ENCODE measurements around the gene RAB8B. TPM values are rescaled to one million over a fixed set of nuclear protein-coding genes. Genes with fewer than 3 reads are reported as not detected.
A peak's percentile ranks its signal among the peaks of the same experiment; 100 is the strongest.

Gene RAB8B
- total and polyA plus RNA-seq, 9 of the 15 experiments (the other 6 are each of a cell fraction or from before 2014, with no cell fraction given): 7.8 to 32.1 (median 24.2) TPM

GRCh38 chr15:63212050-63213004 lies 22.9 kb downstream of the RAB8B start (continued):
- TF ChIP-seq FOXA3 (CRISPR knock-in tag; conservative IDR thresholded peaks at IDR 0.05 in 1 of 2, IDR thresholded peaks at IDR 0.05 in 1 of 2) (0 out of 4 replicates have a peak, but pooled peaks of 1 of the 2 experiments have one; percentile 27), JUNB (CRISPR knock-in tag; conservative IDR thresholded peaks at IDR 0.05) (no peak), ZNF561 (CRISPR knock-in tag; conservative IDR thresholded peaks at IDR 0.05) (no peak), MXD1 (CRISPR knock-in tag; IDR thresholded peaks at IDR 0.05; ENCODE audit: borderline replicate concordance, poor library complexity, severe bottlenecking) (no peak), RFX5 (IDR thresholded peaks at IDR 0.05; ENCODE audit: low read depth, low read length) (no peak), NCOA2 (IDR thresholded peaks at IDR 0.05; ENCODE audit: partially characterized antibody in 2 of 2) (no peak), FOXA1 (IDR thresholded peaks at IDR 0.05; ENCODE audit: borderline replicate concordance) (no peak), BRD9 (IDR thresholded peaks at IDR 0.05; ENCODE audit: low read depth, partially characterized antibody) (peak; percentile 33), ELF2 (CRISPR knock-in tag; IDR thresholded peaks at IDR 0.05) (no peak), SIN3B (IDR thresholded peaks at IDR 0.05; ENCODE audit: low read depth) (no peak), E2F6 (IDR thresholded peaks at IDR 0.05; ENCODE audit: borderline replicate concordance in 1 of 2, extremely low read depth in 1 of 2, insufficient read depth in 1 of 2, insufficient read length in 1 of 2, low read depth in 1 of 2, low read length in 1 of 2, poor library complexity in 1 of 2, severe bottlenecking in 1 of 2) (no peak), BMI1 (IDR thresholded peaks at IDR 0.05; ENCODE audit: low read length) (no peak), ARID2 (IDR thresholded peaks at IDR 0.05) (no peak), KLF16 (IDR thresholded peaks at IDR 0.05) (no peak)
- TF ChIP-seq, protein P1, sequence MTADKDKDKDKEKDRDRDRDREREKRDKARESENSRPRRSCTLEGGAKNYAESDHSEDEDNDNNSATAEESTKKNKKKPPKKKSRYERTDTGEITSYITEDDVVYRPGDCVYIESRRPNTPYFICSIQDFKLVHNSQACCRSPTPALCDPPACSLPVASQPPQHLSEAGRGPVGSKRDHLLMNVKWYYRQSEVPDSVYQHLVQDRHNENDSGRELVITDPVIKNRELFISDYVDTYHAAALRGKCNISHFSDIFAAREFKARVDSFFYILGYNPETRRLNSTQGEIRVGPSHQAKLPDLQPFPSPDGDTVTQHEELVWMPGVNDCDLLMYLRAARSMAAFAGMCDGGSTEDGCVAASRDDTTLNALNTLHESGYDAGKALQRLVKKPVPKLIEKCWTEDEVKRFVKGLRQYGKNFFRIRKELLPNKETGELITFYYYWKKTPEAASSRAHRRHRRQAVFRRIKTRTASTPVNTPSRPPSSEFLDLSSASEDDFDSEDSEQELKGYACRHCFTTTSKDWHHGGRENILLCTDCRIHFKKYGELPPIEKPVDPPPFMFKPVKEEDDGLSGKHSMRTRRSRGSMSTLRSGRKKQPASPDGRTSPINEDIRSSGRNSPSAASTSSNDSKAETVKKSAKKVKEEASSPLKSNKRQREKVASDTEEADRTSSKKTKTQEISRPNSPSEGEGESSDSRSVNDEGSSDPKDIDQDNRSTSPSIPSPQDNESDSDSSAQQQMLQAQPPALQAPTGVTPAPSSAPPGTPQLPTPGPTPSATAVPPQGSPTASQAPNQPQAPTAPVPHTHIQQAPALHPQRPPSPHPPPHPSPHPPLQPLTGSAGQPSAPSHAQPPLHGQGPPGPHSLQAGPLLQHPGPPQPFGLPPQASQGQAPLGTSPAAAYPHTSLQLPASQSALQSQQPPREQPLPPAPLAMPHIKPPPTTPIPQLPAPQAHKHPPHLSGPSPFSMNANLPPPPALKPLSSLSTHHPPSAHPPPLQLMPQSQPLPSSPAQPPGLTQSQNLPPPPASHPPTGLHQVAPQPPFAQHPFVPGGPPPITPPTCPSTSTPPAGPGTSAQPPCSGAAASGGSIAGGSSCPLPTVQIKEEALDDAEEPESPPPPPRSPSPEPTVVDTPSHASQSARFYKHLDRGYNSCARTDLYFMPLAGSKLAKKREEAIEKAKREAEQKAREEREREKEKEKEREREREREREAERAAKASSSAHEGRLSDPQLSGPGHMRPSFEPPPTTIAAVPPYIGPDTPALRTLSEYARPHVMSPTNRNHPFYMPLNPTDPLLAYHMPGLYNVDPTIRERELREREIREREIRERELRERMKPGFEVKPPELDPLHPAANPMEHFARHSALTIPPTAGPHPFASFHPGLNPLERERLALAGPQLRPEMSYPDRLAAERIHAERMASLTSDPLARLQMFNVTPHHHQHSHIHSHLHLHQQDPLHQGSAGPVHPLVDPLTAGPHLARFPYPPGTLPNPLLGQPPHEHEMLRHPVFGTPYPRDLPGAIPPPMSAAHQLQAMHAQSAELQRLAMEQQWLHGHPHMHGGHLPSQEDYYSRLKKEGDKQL (CRISPR knock-in tag; IDR thresholded peaks at IDR 0.05; ENCODE audit: borderline replicate concordance): no peak
- TF ChIP-seq, protein P2, sequence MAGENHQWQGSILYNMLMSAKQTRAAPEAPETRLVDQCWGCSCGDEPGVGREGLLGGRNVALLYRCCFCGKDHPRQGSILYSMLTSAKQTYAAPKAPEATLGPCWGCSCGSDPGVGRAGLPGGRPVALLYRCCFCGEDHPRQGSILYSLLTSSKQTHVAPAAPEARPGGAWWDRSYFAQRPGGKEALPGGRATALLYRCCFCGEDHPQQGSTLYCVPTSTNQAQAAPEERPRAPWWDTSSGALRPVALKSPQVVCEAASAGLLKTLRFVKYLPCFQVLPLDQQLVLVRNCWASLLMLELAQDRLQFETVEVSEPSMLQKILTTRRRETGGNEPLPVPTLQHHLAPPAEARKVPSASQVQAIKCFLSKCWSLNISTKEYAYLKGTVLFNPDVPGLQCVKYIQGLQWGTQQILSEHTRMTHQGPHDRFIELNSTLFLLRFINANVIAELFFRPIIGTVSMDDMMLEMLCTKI (IDR thresholded peaks at IDR 0.05; ENCODE audit: partially characterized antibody): no peak
